Activated B cell treated with CpG ODN at 0.5 μM for 24 hours (primary cell): ENCODE results near the gene NUDT9. TPM values are rescaled to one million over a fixed set of nuclear protein-coding genes. Genes with fewer than 3 reads are reported as not detected.
"Not testable (repeated sequence)": the region's sequence is repeated elsewhere in the genome, so short reads cannot be mapped to it uniquely, and the experiment has no call there.

Experiments used
- ATAC-seq: fragments of 200-7000 bp; cut with Tn5 transposase; one replicate; pipeline ENCODE4 v1.10.0; 2021; ENCODE audit warnings: low read depth, mild to moderate bottlenecking, moderate library complexity
- CTCF ChIA-PET: fragments of 350-600 bp; sonication (Branson Sonifier 250); formaldehyde crosslinking; loops from one replicate; lab custom pipeline; 2021; ENCODE audit warnings: antibody characterized with exemption; lab: Charles Lee
- POLR2A ChIA-PET: fragments of 350-600 bp; sonication (Branson Sonifier 250); formaldehyde crosslinking; loops from one replicate; lab custom pipeline; 2021; ENCODE audit warnings: antibody characterized with exemption; lab: Charles Lee
- DNase-seq: peaks from one replicate; pipeline ENCODE4 v3.0.0; 2022
- H3K27ac Mint-ChIP-seq: one replicate; pipeline ENCODE4 v1.8.0; 2020; ENCODE audit warnings: mixed read lengths
- H3K27me3 Mint-ChIP-seq: one replicate; pipeline ENCODE4 v1.8.0; 2021; ENCODE audit warnings: mixed read lengths
- H3K36me3 Mint-ChIP-seq: one replicate; pipeline ENCODE4 v1.8.0; 2021; ENCODE audit warnings: low read depth, mixed read lengths
- H3K4me1 Mint-ChIP-seq: one replicate; pipeline ENCODE4 v1.8.0; 2021; ENCODE audit warnings: mixed read lengths
- H3K4me3 Mint-ChIP-seq: one replicate; pipeline ENCODE4 v1.8.0; 2020; ENCODE audit warnings: mild to moderate bottlenecking, mixed read lengths
- H3K9me3 Mint-ChIP-seq: one replicate; pipeline ENCODE4 v1.8.0; 2020; ENCODE audit warnings: mixed read lengths
- CTCF ChIP-seq: fragments of 200-600 bp; IDR thresholded peaks from one replicate; pipeline ENCODE4 v1.8.0; 2022; ENCODE audit warnings: antibody characterized with exemption, mild to moderate bottlenecking
- intact Hi-C: fragments of 100-400 bp; cut with micrococcal nuclease; formaldehyde crosslinking; loops from one replicate; pipeline ENCODE4 v1.15.1; 2024
- total RNA-seq: library from RNA; stranded (reverse); gene quantifications from 2 replicates; pipeline ENCODE4 v1.2.3, GENCODE V29; 2022

NUDT9 gene
- total RNA-seq, 1 donor from 2014 or later = 21.1 TPM

GRCh38 chr4:87399148-87399547 is 23.2 kb upstream of the NUDT9 start:
- Mint-ChIP-seq H3K27me3 (no peaks in the 10 kb centered on the region), H3K4me1 (no peaks in the 10 kb centered on the region), H3K4me3 (no peak overlapping the region), H3K9me3 (no peaks in the 10 kb centered on the region), H3K36me3 (no peaks in the 10 kb centered on the region), H3K27ac (no peak overlapping the region)
- TF ChIP-seq CTCF = no peak
- DNase-seq = no peak
- POLR2A ChIA-PET = no interaction called here
- intact Hi-C loops = loop anchor here (10.0 kb wide), 3 partner anchors 464 to 1196 kb away; partner anchors contain the start of genes AFF1, HERC3 and HERC5
- CTCF ChIA-PET = no interaction called here
- no peak for ATAC-seq

DNA sequence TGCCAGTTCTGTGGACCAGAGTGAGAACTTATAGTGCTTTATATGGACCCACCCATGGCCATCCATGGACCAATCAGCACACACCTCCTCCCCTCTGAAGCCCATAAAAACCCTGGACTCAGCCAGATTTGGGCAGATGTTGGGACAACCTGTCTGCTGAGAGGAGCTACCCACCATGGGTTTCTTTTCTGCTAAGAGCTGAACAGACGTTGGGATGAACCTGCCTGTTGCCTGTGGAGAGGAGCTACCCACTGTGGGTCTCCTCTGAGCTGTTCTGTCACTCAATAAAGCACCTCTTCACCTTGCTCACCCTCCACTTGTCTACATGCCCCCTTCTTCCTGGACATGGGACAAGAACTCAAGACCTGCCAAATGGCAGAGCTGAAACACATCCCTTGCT is 22.4 kb upstream of the NUDT9 start:
- ChIA-PET POLR2A (no interaction called here), CTCF (interaction anchor here (1.0 kb wide), 1 partner anchor 65 kb away, joined by 3 read pairs; no protein-coding TSS in a partner anchor)
- ATAC-seq (no peak), DNase-seq (no peak)
- intact Hi-C loops = loop anchor here (10.0 kb wide), 3 partner anchors 465 to 1195 kb away; partner anchors contain the start of genes AFF1, HERC3 and HERC5
- no peaks in the 10 kb centered on the region for H3K36me3 Mint-ChIP-seq
- no peaks in the 10 kb centered on the region for H3K9me3 Mint-ChIP-seq
- H3K27ac Mint-ChIP-seq = no peak overlapping the region
- no peak overlapping the region for H3K4me3 Mint-ChIP-seq
- no peak for TF ChIP-seq CTCF
- H3K27me3 Mint-ChIP-seq = no peaks in the 10 kb centered on the region
- no peaks in the 10 kb centered on the region for H3K4me1 Mint-ChIP-seq

GRCh38 chr4:87403732-87404131 is 18.6 kb upstream of the NUDT9 start:
- peaks cover 18% of the 10 kb centered on the region for H3K4me1 Mint-ChIP-seq
- POLR2A ChIA-PET, H3K9me3 Mint-ChIP-seq, CTCF ChIA-PET, DNase-seq, intact Hi-C loops, H3K36me3 Mint-ChIP-seq, ATAC-seq, H3K27me3 Mint-ChIP-seq, H3K27ac Mint-ChIP-seq, H3K4me3 Mint-ChIP-seq: not testable (repeated sequence)

DNA sequence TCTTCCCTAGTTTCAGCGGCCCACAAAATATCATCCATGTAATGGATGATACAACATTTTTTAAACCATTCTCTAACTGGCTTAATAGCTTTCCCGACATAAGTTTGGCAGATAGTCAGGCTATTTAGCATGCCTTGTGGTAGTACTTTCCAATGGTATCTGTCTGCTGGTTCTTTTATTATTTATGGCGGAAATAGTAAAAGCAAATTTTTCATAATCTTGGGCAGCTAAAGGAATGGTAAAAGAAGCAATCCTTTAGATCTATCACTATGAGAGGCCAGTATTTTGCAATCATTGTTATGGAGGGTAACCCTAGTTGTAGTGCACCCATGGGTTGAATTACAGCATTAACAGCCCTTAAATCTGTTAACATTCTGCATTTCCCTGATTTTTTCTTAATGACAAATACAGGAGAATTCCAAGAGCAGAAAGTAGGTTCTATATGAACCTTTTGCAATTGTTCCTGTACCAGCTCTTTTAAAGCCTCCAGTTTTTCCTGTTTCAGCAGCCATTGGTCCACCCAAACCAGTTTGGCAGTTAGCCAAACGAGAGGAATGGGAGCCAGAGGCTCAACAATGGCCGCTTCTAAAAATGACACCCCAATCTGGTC is 17.1 kb upstream of the NUDT9 start:
- H3K36me3 Mint-ChIP-seq = no peaks in the 10 kb centered on the region
- no peak for DNase-seq
- CTCF ChIA-PET = no interaction called here
- ATAC-seq = no peak
- no peak overlapping the region for H3K4me3 Mint-ChIP-seq
- peaks cover 18% of the 10 kb centered on the region for H3K4me1 Mint-ChIP-seq
- intact Hi-C loops = no loop called here
- H3K27me3 Mint-ChIP-seq = peaks cover 4% of the 10 kb centered on the region
- TF ChIP-seq CTCF = no peak
- H3K9me3 Mint-ChIP-seq = no peaks in the 10 kb centered on the region
- POLR2A ChIA-PET = interaction anchor here (0.6 to 1.2 kb wide), 2 partner anchors 17 to 24 kb away, joined by 5 to 7 read pairs; partner anchors contain the start of gene NUDT9
- H3K27ac Mint-ChIP-seq = no peak overlapping the region

- peaks cover 4% of the 10 kb centered on the region for H3K27me3 Mint-ChIP-seq
- H3K9me3 Mint-ChIP-seq = no peaks in the 10 kb centered on the region
- peaks cover 18% of the 10 kb centered on the region for H3K4me1 Mint-ChIP-seq
- intact Hi-C loops = loop anchor here (1.0 to 2.0 kb wide), 2 partner anchors 16 kb away; partner anchors contain the start of genes HSD17B11 and NUDT9
- peak overlapping the region; percentile 66 for H3K4me3 Mint-ChIP-seq
- ChIA-PET CTCF (no interaction called here), POLR2A (interaction anchor here (1.1 kb wide), 1 partner anchor 16 kb away, joined by 5 read pairs; the partner anchor contains the start of gene NUDT9)
- H3K27ac Mint-ChIP-seq = peak overlapping the region; percentile 54
- DNase-seq (no peak), ATAC-seq (peak; percentile 58)
- TF ChIP-seq CTCF = no peak
- H3K36me3 Mint-ChIP-seq = no peaks in the 10 kb centered on the region
Observed at GRCh38 chr4:87406462-87406861, 15.9 kb upstream of the NUDT9 start.

GRCh38 chr4:87406902-87407301 is 15.5 kb upstream of the NUDT9 start:
- POLR2A ChIA-PET = interaction anchor here (1.1 kb wide), 1 partner anchor 16 kb away, joined by 5 read pairs; the partner anchor contains the start of gene NUDT9

More at GRCh38 chr4:87406902-87407301, 15.5 kb upstream of the NUDT9 start:
- H3K9me3 Mint-ChIP-seq, H3K27me3 Mint-ChIP-seq, CTCF ChIA-PET, ATAC-seq, H3K36me3 Mint-ChIP-seq, DNase-seq, H3K27ac Mint-ChIP-seq: not testable (repeated sequence)
- Mint-ChIP-seq H3K4me1 (peaks cover 18% of the 10 kb centered on the region), H3K4me3 (peak overlapping the region; percentile 66)
- intact Hi-C loops = loop anchor here (1.0 to 2.0 kb wide), 2 partner anchors 15 to 16 kb away; partner anchors contain the start of genes HSD17B11 and NUDT9
